NK-92 (cell line): ENCODE results near the gene RPS6KA5.
"Not testable (repeated sequence)": the region's sequence is repeated elsewhere in the genome, so short reads cannot be mapped to it uniquely, and the experiment has no call there.

ENCODE experiments used
- DNase-seq: peaks from one replicate; lab custom pipeline; 2025; ENCODE audit not compliant: unreplicated experiment; lab: John Stamatoyannopoulos, UW

Gene RPS6KA5

GRCh38 chr14:90940318-90940962, 120.0 kb downstream of the RPS6KA5 start:
- no peak for DNase-seq

- not testable (repeated sequence) for DNase-seq
Observed at GRCh38 chr14:90939252-90939795, 121.1 kb downstream of the RPS6KA5 start.

- no peak for DNase-seq
Observed at GRCh38 chr14:90938615-90939014, 121.8 kb downstream of the RPS6KA5 start.

DNA sequence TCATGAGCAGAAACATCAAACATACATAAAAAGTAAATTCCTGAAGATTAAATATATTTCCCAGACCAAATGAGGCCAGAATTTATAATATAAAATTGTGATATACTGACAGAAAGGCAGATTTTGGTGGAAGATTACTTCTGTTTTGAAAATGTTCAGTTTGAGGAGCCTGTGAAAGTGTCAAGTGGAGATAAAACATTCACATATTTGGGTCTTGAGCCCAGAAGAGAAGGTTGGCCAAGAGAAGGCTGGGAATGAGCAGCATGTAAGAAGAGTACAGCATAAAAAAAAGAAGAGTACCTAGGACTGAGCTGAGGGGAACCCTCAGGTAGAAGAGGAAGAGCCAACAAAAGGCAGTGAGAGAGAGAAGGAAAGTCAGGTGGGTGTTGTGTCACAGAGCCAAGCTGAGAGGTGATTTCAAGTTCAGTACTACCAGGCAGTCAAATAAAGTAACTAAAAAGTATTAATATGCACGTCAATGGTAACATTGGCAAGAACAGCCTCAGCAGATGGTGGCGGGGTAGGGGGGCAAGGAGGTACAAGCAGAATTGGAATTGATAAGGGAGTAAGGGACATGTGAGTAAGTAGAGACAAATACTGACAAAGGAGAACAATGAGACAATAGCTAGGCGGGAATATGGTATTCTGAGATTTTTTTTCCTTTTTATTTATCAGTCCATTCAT, 123.5 kb downstream of the RPS6KA5 start:
- no peak for DNase-seq

- DNase-seq = no peak
Observed at GRCh38 chr14:90924621-90925340, 135.7 kb downstream of the RPS6KA5 start.

- no peak for DNase-seq
Observed at GRCh38 chr14:90922141-90922540, 138.3 kb downstream of the RPS6KA5 start.

DNA sequence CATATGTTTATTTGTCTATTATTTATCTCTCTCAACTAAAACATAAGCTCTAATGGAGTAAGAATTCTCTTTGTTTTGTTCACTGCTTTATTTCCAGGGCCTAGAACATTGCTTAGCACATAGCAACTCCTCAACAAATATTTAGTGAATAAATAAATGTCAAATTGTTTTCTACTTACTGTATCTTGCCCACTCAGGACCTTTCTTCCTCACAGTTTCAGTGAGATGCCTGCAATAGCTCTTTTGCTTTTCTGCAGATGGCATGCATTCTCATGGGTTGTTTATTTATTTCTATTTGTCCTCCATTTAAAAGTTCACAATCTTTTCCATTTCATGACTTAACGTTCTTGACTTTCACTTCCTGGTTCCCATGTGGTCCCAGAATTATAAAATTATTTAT, 149.3 kb downstream of the RPS6KA5 start:
- DNase-seq = no peak

- DNase-seq = no peak
Observed at GRCh38 chr14:90907178-90907577, 153.3 kb downstream of the RPS6KA5 start.

DNA sequence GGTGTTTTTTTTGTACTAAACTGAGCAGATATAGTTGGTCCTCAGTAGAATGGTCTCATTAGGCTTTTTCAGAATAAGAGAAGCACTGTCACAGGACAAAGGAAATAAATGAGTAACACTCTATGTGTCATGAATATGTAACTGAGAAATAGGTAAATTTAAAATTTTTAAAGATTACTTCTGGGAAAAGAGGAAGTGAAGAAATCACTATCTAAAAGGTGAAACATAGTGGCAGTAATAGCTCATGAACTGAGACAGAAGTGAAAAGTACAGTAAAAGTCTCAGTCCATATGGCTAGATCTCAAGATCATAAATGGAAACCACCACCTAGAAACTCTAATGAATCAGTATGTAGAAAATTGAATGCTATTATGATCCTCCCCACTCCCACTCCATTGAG, 154.9 kb downstream of the RPS6KA5 start:
- no peak for DNase-seq

DNA sequence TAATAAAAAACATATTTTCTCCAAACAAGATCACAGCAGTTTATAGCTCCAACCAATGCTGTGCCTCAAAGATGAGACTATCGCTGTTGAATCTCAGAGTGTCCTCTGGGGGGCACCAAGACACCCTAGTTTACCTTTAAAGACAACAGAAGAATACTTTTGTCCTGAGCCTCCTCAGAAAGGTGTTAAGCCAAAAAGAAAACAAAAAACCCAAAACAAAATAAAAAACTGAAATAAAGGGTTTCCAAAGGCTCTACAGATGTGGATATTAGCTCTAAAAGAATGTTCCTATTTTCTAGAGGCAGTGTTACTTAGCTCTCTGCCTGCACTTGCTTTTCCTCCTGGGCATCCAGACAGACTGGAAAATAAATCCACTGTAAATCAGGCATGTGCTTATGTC, 157.3 kb downstream of the RPS6KA5 start:
- DNase-seq = no peak

DNA sequence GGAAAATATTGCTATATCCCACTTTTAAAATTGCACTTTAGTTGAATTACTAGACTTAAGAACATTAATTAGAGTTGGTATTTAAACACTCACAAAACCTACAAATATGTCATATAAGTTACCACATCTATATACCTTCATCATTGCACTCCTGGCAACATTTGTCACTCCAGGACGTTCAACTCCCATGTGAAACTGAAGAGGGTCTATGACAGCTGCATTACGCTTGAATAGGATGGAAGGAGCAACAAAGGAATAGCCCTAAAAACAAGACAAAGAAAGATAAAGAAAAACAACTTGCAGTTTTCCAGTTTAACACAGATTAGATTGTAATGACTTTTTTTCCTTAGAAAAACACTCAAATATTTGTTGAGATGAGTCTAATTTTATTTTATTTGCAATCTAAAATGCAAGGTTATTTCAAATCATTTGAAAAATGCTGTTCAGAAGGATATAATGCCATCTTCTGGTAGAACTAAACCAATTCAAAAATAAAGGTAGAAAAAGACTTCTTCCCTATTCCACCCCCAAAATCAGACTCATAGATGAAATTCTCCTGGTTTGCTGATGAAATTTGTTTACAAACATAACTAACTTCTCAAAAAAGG, 159.9 kb downstream of the RPS6KA5 start:
- no peak for DNase-seq

GRCh38 chr14:90897022-90897421, 163.4 kb downstream of the RPS6KA5 start:
- DNase-seq = no peak

DNA sequence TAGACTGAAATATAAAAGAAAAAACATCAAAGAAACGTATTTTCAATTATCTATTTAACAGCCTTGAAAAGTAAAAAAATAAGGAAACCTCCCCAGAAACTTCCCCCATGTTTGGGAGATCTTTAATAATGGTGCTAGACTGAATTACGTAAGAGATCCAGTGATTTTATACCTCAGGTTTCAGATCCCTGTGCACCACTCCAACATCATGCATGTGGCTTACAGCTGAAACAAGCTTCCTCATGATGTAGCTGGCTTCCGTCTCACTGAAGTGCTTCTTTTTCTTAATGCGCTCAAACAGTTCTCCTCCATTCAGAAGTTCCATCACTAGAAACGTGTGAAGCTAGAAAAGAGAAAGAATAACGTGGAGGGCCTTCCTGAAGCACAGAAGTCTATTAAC, 166.2 kb downstream of the RPS6KA5 start:
- DNase-seq = no peak

DNA sequence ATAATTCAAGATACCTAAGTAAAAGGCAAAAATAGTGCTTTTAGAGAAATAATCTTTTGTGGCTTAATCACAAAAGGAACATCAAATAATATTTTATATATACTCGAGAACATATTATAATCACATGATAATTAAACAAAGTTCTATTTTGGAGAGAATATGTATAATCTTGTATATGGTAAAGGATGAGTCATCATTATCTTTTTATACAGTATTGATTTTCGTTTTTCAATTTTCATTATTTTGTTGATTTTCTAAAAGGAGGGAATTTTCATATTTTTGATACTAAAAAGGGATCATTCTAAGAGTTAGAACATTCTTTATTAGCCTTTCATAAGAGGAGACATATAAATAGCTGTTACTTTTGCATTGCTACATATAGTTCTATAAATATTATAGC, 166.9 kb downstream of the RPS6KA5 start:
- no peak for DNase-seq

DNA sequence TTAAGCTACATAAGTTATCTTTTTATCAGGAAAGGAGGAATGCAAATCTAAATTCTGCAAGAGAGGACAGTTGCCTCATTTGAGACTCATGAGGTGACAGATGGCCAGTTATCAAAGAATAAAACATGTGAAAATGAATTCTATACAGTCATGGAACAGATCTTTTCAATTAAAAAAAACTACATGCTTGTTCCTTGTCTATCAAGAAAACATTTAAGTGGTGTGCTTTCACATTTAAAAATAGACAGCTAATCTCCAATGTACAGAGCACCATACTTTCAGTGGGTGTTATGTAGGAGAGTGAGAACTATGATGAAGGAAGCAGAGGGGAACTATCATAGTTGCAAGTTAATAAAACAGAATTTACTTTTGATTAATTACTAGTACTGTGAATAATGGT, 167.5 kb downstream of the RPS6KA5 start:
- no peak for DNase-seq

- DNase-seq = no peak
Observed at GRCh38 chr14:90891326-90891725, 169.1 kb downstream of the RPS6KA5 start.

DNA sequence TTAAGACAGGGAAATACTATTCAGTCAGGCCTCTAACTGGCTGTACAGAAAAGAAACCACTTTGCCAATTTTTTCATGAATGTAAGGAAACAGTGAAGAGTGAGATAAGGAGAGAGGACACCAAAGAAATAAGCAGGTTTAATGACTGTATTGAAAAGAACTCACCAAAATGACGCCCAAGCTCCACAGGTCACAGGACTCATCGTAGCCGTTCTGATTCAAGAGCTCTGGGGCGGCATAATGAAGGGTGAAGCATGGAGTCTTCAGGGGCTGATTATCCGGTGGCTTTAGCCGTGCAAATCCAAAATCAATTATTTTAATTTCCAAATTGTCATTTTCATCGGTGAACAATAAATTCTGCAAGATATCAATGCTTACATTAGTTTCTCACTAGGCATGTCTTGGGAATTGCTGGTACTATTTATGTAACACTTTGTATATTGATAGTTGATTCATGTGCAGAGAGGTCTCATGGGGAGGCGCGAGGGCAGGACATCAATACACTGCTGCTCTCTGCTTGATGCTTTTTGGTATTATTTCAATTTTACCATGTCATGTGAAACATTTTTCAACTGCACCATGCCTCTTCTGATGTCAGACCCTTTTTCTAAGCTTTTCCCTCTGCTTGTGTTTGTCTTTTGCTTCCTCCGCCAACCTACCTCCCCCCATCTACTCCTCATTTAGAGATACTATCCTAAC, 170.0 kb downstream of the RPS6KA5 start:
- DNase-seq = no peak

DNA sequence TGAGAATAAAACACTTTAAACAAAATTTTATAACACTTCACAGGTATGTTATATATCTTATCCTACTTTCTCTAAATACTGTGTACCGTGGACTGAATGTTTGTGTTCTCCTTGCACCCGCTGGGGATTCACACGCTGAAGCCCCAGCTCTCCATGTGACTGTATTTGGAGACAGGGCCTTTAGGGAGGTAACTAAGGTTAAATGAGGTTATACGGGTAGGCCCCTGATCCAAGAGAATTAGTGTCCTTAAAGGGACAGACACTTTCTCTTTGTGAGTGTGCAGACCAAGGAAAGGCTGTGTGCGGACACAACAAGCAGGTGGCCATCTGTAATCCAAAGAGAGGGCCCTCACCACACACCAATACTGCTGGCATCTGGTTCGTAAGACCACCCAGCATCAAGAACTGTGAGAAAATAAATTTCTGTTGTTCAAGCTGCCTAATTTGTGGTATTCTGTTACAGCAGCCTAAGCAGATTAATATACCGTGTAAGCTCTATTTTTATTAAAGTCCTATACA, 174.1 kb downstream of the RPS6KA5 start:
- no peak for DNase-seq

- DNase-seq = no peak
Observed at GRCh38 chr14:90883782-90884181, 176.7 kb downstream of the RPS6KA5 start.

DNA sequence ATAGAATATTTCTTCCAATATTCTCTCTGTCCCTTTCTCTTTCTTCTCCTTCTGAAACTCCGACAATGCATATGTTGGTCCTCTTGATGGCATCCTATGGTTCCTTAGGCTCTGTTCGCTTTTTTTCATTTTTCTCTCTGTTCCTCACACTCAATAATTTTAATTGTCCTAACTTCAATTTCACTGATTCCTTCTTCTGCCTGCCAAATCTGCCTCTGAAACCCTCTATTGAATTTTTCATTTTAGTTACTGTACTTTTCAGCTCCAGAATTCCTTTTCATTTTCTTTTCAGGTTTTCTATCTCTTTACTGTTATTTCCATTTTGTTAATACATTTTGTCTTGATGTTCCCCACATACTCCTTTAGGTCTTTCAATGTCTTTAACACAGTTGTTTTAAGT, 177.2 kb downstream of the RPS6KA5 start:
- DNase-seq = no peak

DNA sequence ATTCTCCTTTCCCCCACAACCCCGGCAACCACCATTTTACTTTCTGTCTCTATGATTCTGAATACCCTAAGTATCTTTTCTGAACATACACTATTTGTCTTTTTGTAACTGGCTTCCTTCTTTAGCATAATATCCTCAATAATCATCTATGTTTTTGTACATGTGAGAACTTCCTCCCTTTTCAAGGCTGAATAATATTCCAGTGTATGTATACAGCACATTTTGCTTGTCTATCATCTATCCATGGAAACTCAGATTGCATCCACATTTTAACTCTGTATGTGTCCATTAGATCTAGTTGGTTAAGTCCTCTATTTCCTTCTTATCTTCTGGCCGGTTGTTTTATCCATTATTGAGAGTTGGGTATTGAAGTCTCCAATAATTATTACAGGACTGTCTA, 180.2 kb downstream of the RPS6KA5 start:
- no peak for DNase-seq
